Left renal pelvis (tissue), 4 donors: Measurements from ENCODE around the gene NME3. TPM values are rescaled to one million over a fixed set of nuclear protein-coding genes. Genes with fewer than 3 reads are reported as not detected.
"Not testable (repeated sequence)": the region's sequence is repeated elsewhere in the genome, so short reads cannot be mapped to it uniquely, and the experiment has no call there.

Source experiments
- DNase-seq, 4 donors: peaks; one replicate each; pipeline ENCODE4 v3.0.0-alpha.2; 2013; ENCODE audit warnings: low read depth in 4 of 4, low spot score in 3 of 4
- polyA plus RNA-seq, 4 donors: library from polyadenylated mRNA; unstranded; fragments of 120-200 nt; gene quantifications; one replicate each; pipeline ENCODE4 v1.2.1, GENCODE V29; 2013; ENCODE audit not compliant: insufficient read length in 4 of 4

The NME3 gene
- polyA plus RNA-seq, 4 donors: 18.7 to 46.6 (median 22.9) TPM

GRCh38 chr16:1754204-1754603, 17.1 kb downstream of the NME3 start:
- no peak for DNase-seq

GRCh38 chr16:1752853-1753252, 18.5 kb downstream of the NME3 start:
- DNase-seq: no peak

GRCh38 chr16:1751946-1752345, 19.4 kb downstream of the NME3 start:
- DNase-seq: no peak

- DNase-seq: no peak
Observed at GRCh38 chr16:1749152-1750117, 21.9 kb downstream of the NME3 start.

GRCh38 chr16:1747934-1748333, 23.4 kb downstream of the NME3 start:
- no peak for DNase-seq

GRCh38 chr16:1746693-1747195, 24.6 kb downstream of the NME3 start:
- DNase-seq: no peak

- no peak for DNase-seq
Observed at GRCh38 chr16:1745900-1746692, 25.2 kb downstream of the NME3 start.

- no peak for DNase-seq
Observed at GRCh38 chr16:1745181-1745899, 26.0 kb downstream of the NME3 start.

GRCh38 chr16:1744338-1744840, 27.0 kb downstream of the NME3 start:
- no peak for DNase-seq

GRCh38 chr16:1743376-1744337, 27.7 kb downstream of the NME3 start:
- no peak for DNase-seq

GRCh38 chr16:1741553-1742165, 29.7 kb downstream of the NME3 start:
- no peak for DNase-seq

GRCh38 chr16:1740781-1741490, 30.4 kb downstream of the NME3 start:
- DNase-seq: no peak

GRCh38 chr16:1740234-1740633, 31.1 kb downstream of the NME3 start:
- DNase-seq: no peak

- no peak for DNase-seq
Observed at GRCh38 chr16:1734816-1735215, 36.5 kb downstream of the NME3 start.

GRCh38 chr16:1734123-1734522, 37.2 kb downstream of the NME3 start:
- DNase-seq: no peak

- DNase-seq: not testable (repeated sequence)
Observed at GRCh38 chr16:1732551-1732987, 38.8 kb downstream of the NME3 start.

- DNase-seq: no peak
Observed at GRCh38 chr16:1732071-1732470, 39.3 kb downstream of the NME3 start.

GRCh38 chr16:1731603-1732002, 39.7 kb downstream of the NME3 start:
- no peak for DNase-seq
